Transverse colon (tissue), 4 donors: Measurements from ENCODE around the gene ARFGAP1. TPM values are rescaled to one million over a fixed set of nuclear protein-coding genes. Genes with fewer than 3 reads are reported as not detected.

ENCODE experiments used
- DNase-seq: peaks from one replicate; pipeline ENCODE4 v3.0.0-alpha.2; 2019
- H3K27ac ChIP-seq, 4 donors: fragments of 200-600 bp; sonication (generic); 2 replicates each; pipeline ENCODE4 v1.5.1; 2016 to 2018; ENCODE audit warnings: inconsistent platforms in 4 of 4
- H3K27me3 ChIP-seq: fragments of 200-600 bp; sonication (generic); 2 replicates; pipeline ENCODE4 v1.5.1; 2017; ENCODE audit warnings: inconsistent platforms
- H3K36me3 ChIP-seq, 4 donors: fragments of 200-600 bp; sonication (generic); 2 replicates each; pipeline ENCODE4 v1.5.1; 2017 to 2019; ENCODE audit warnings: inconsistent platforms in 4 of 4
- H3K4me1 ChIP-seq, 4 donors: fragments of 200-600 bp; sonication (generic); 2 replicates each; pipeline ENCODE4 v1.5.1; 2017 to 2020; ENCODE audit warnings: inconsistent platforms in 4 of 4
- H3K4me3 ChIP-seq, 4 donors: fragments of 200-600 bp; sonication (generic); 1 replicate in 1 of 4; 2 replicates in 3 of 4; pipeline versions ENCODE4 v1.5.1 to v1.6.1; 2017 to 2019; ENCODE audit warnings: inconsistent platforms in 4 of 4
- H3K9me3 ChIP-seq, 2 donors: fragments of 200-600 bp; sonication (generic); 2 replicates each; pipeline ENCODE4 v1.5.1; 2017 to 2019; ENCODE audit warnings: inconsistent platforms in 2 of 2
- CTCF ChIP-seq, 5 experiments: fragments of 200-600 bp in 3 of 5; fragments of 450-650 bp in 2 of 5; sonication (generic) in 3 of 5; IDR thresholded peaks; 1 replicate in 2 of 5; 2 replicates in 3 of 5; pipeline ENCODE4 v1.5.1; 2016 to 2017; ENCODE audit warnings: antibody characterized with exemption in 5 of 5, inconsistent platforms in 3 of 5, mild to moderate bottlenecking in 2 of 5, moderate library complexity in 1 of 5
- EP300 ChIP-seq: sonication (generic); formaldehyde crosslinking; IDR thresholded peaks from one replicate; pipeline ENCODE4 v1.6.1; 2017; ENCODE audit warnings: antibody characterized with exemption, low read depth
- POLR2A ChIP-seq: fragments of 450-650 bp; IDR thresholded peaks from one replicate; pipeline ENCODE4 v1.6.1; 2016; ENCODE audit warnings: antibody characterized with exemption, mild to moderate bottlenecking, moderate library complexity
- POLR2AphosphoS5 ChIP-seq, 3 donors: sonication (generic); formaldehyde crosslinking; IDR thresholded peaks; one replicate each; pipeline ENCODE4 v1.6.1; 2016; ENCODE audit warnings: antibody characterized with exemption in 3 of 3
- WGBS, 2 donors: methylation state at CpG; one replicate each; pipeline ENCODE4 v1.1.5; 2018; ENCODE audit warnings: low coverage in 1 of 2; 5-methylcytosine and 5-hydroxymethylcytosine counted together
- in situ Hi-C, 4 donors: fragments of 200-750 bp; cut with MboI; loops; one replicate each; pipeline versions ENCODE4 v1.15.0 to v1.15.1; 2017; ENCODE audit warnings: low sequenced_read_pairs in 3 of 4, low pct_ligation_motif_present in 1 of 4, low pct_unique_long_range_greater_than_20kb in 1 of 4
- intact Hi-C: fragments of 100-400 bp; cut with DNase I; formaldehyde crosslinking; loops from one replicate; pipeline ENCODE4 v1.15.1; 2023; ENCODE audit warnings: low total_unique reads
- total RNA-seq, 4 donors: library from RNA; depleted of rRNA; stranded (reverse); fragments of >200 nt; gene quantifications; one replicate each; pipeline ENCODE4 v1.1.0, GENCODE V29; 2016

ARFGAP1 gene
- total RNA-seq, 4 donors from 2014 or later: 43.8 to 200 (median 74.8) TPM

DNA sequence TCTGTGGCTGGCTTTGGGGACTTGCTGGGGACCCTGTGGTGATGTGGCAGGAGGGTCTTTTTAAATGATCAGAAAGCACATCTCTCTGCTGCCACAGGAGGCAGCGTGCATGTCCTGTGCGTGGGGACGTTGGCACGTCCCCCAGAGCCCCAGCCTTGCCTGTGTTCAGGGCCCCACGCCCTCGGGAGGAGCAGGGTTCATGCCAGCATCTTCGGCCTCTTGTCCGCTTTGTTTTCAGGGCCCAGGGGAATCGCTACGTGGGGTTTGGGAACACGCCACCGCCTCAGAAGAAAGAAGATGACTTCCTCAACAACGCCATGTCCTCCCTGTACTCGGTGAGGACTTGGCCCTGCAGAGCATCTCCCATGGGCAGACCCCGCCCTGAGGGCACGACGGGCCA lies 6.0 kb downstream of the ARFGAP1 start:
- in situ Hi-C loops: no loop called here
- Histone ChIP-seq H3K4me1 (peaks cover 9 to 16% (median 10%) of the 10 kb centered on the region in 4 donors), H3K27me3 (no peaks in the 10 kb centered on the region), H3K9me3 (no peaks in the 10 kb centered on the region), H3K36me3 (peaks cover 0 to 26% (median 13%) of the 10 kb centered on the region in 4 donors), H3K4me3 (no peak overlapping the region), H3K27ac (no peak overlapping the region)
- no peak for DNase-seq
- no peak for TF ChIP-seq POLR2AphosphoS5 (IDR thresholded peaks at IDR 0.05)
- TF ChIP-seq CTCF (IDR thresholded peaks at IDR 0.05): no peak
- no peak for TF ChIP-seq POLR2A
- no peak for TF ChIP-seq EP300
- intact Hi-C loops: no loop called here
- WGBS, 2 donors: 85 to 100% methylated on average over 1 to 17 of the region's 17 CpGs

GRCh38 chr20:63279931-63280330 lies 7.3 kb downstream of the ARFGAP1 start:
- 88 to 95% methylated on average over 10 to 15 of the region's 15 CpGs for WGBS, 2 donors
- Histone ChIP-seq H3K27me3 (no peaks in the 10 kb centered on the region), H3K4me3 (no peak overlapping the region), H3K9me3 (no peaks in the 10 kb centered on the region), H3K4me1 (peaks cover 0 to 3% (median 0%) of the 10 kb centered on the region in 4 donors), H3K27ac (no peak overlapping the region), H3K36me3 (peaks cover 0 to 26% (median 13%) of the 10 kb centered on the region in 4 donors)
- intact Hi-C loops: no loop called here
- no peak for TF ChIP-seq POLR2A
- no peak for TF ChIP-seq EP300
- no peak for TF ChIP-seq POLR2AphosphoS5 (IDR thresholded peaks at IDR 0.05)
- TF ChIP-seq CTCF (IDR thresholded peaks at IDR 0.05): no peak
- DNase-seq: no peak
- in situ Hi-C loops: no loop called here

GRCh38 chr20:63280371-63280770 lies 7.8 kb downstream of the ARFGAP1 start:
- intact Hi-C loops (no loop called here), in situ Hi-C loops (no loop called here)
- no peak for DNase-seq
- TF ChIP-seq EP300 (no peak), CTCF (IDR thresholded peaks at IDR 0.05) (no peak), POLR2AphosphoS5 (IDR thresholded peaks at IDR 0.05) (no peak), POLR2A (no peak)
- no peaks in the 10 kb centered on the region for H3K4me1 ChIP-seq
- 94% methylated on average over 6 of the region's 6 CpGs; no CpG with 5 or more reads in 1 of the 2 donors for WGBS, 2 donors
- H3K27ac ChIP-seq: no peak overlapping the region
- no peaks in the 10 kb centered on the region for H3K9me3 ChIP-seq
- H3K27me3 ChIP-seq: no peaks in the 10 kb centered on the region
- H3K36me3 ChIP-seq: peaks cover 0 to 26% (median 13%) of the 10 kb centered on the region in 4 donors
- no peak overlapping the region for H3K4me3 ChIP-seq

- H3K27me3 ChIP-seq: no peaks in the 10 kb centered on the region
- H3K4me1 ChIP-seq: no peaks in the 10 kb centered on the region
- no peak overlapping the region for H3K4me3 ChIP-seq
- DNase-seq: no peak
- H3K27ac ChIP-seq: no peak overlapping the region
- H3K36me3 ChIP-seq: peaks cover 0 to 26% (median 13%) of the 10 kb centered on the region in 4 donors
- H3K9me3 ChIP-seq: no peaks in the 10 kb centered on the region
- TF ChIP-seq CTCF (IDR thresholded peaks at IDR 0.05) (peak in 1 of 5 experiments; percentile 3), EP300 (no peak)
- WGBS, 2 donors: 94% methylated on average over 11 of the region's 19 CpGs; no CpG with 5 or more reads in 1 of the 2 donors
- in situ Hi-C loops: no loop called here
- intact Hi-C loops: no loop called here
Observed at GRCh38 chr20:63280929-63281545, 8.4 kb downstream of the ARFGAP1 start.
